Lung (tissue), 12 donors: ENCODE data around the gene CRYGB. TPM values are rescaled to one million over a fixed set of nuclear protein-coding genes. Genes with fewer than 3 reads are reported as not detected.

Experiments used
- ATAC-seq: fragments of 200-7000 bp; cut with Tn5 transposase; one replicate; pipeline ENCODE4 v1.9.1; 2020; ENCODE audit warnings: moderate number of reproducible peaks; ENCODE audit not compliant: insufficient read depth, low FRiP score
- DNase-seq, 3 donors: peaks; one replicate each; pipeline ENCODE4 v3.0.0-alpha.2; 2013 to 2017
- H3K27ac ChIP-seq, 2 donors: one replicate each; pipeline ENCODE4 v1.5.1; 2013; ENCODE audit warnings: mild to moderate bottlenecking in 2 of 2, moderate library complexity in 2 of 2, control low read depth in 1 of 2, inconsistent platforms in 1 of 2, low read depth in 1 of 2, low read length in 1 of 2
- H3K27me3 ChIP-seq, 3 donors: one replicate each; pipeline ENCODE4 v1.5.1; 2013; ENCODE audit warnings: low read length in 2 of 3; ENCODE audit not compliant: control insufficient read depth in 3 of 3, insufficient read depth in 3 of 3
- H3K36me3 ChIP-seq, 4 donors: one replicate each; pipeline ENCODE4 v1.5.1; 2013; ENCODE audit warnings: low read length in 4 of 4, mild to moderate bottlenecking in 1 of 4, moderate library complexity in 1 of 4; ENCODE audit not compliant: control insufficient read depth in 4 of 4, insufficient read depth in 4 of 4
- H3K4me1 ChIP-seq, 5 donors: one replicate each; pipeline ENCODE4 v1.5.1; 2013; ENCODE audit warnings: low read length in 5 of 5, mild to moderate bottlenecking in 2 of 5, moderate library complexity in 1 of 5; ENCODE audit not compliant: control insufficient read depth in 5 of 5, insufficient read depth in 5 of 5
- H3K4me3 ChIP-seq: one replicate; pipeline ENCODE4 v1.5.1; 2013; ENCODE audit warnings: mild to moderate bottlenecking, control low read depth, moderate library complexity
- H3K9ac ChIP-seq, 2 donors: one replicate each; pipeline ENCODE4 v1.5.1; 2013; ENCODE audit warnings: low read length in 2 of 2, control low read depth in 1 of 2; ENCODE audit not compliant: insufficient read depth in 1 of 2
- H3K9me3 ChIP-seq, 4 donors: one replicate each; pipeline ENCODE4 v1.5.1; 2013; ENCODE audit warnings: low read length in 3 of 4, mild to moderate bottlenecking in 1 of 4, moderate library complexity in 1 of 4; ENCODE audit not compliant: control insufficient read depth in 4 of 4, insufficient read depth in 3 of 4
- CTCF ChIP-seq: IDR thresholded peaks from 2 replicates; pipeline ENCODE4 v1.5.1; 2012; ENCODE audit warnings: mild to moderate bottlenecking; ENCODE audit errors: control extremely low read depth, extremely low read depth
- WGBS, 2 donors: extraction: QIAGEN DNeasy Blood & Tissue Kit; methylation state at CpG; one replicate each; pipeline ENCODE4 v1.1.7; 2013; 5-methylcytosine and 5-hydroxymethylcytosine counted together
- polyA plus RNA-seq, 2 donors: library from polyadenylated mRNA; stranded (reverse); fragments of 200-250 nt; gene quantifications; one replicate each; pipeline ENCODE4 v1.2.1, GENCODE V29; 2013
- total RNA-seq, 2 donors: library from RNA; depleted of rRNA in 1 of 2; stranded (reverse); fragments of >200 nt in 1 of 2; gene quantifications; one replicate each; pipeline ENCODE4 v1.2.1, GENCODE V29; 2014 to 2021
- donor health status: control.
- donor health status: control.
- donor health status: Bipolar disorder and iron deficiency.
- donor health status: healthy.
- donor health status: DM: yes; HTN: yes; CAD: no.

The CRYGB gene
- total and polyA plus RNA-seq, 4 donors = not detected

GRCh38 chr2:208097313-208097712 lies 48.6 kb downstream of the CRYGB start:
- H3K9me3 ChIP-seq = no peaks in the 10 kb centered on the region
- H3K27me3 ChIP-seq = no peaks in the 10 kb centered on the region
- no peak for ATAC-seq
- no peaks in the 10 kb centered on the region for H3K36me3 ChIP-seq
- no peak overlapping the region for H3K9ac ChIP-seq
- no peak for TF ChIP-seq CTCF
- DNase-seq = no peak
- H3K4me1 ChIP-seq = peaks cover 0 to 4% (median 0%) of the 10 kb centered on the region in 5 donors
- H3K4me3 ChIP-seq = no peak overlapping the region
- no peak overlapping the region for H3K27ac ChIP-seq
- WGBS, 2 donors = 85 to 86% methylated on average over 3 of the region's 3 CpGs

- 61 to 70% methylated on average over 3 of the region's 3 CpGs for WGBS, 2 donors
- no peak for DNase-seq
- no peak for TF ChIP-seq CTCF
- Histone ChIP-seq H3K36me3 (no peaks in the 10 kb centered on the region), H3K27ac (no peak overlapping the region), H3K27me3 (no peaks in the 10 kb centered on the region), H3K9me3 (no peaks in the 10 kb centered on the region), H3K9ac (no peak overlapping the region), H3K4me3 (no peak overlapping the region), H3K4me1 (peaks cover 0 to 4% (median 0%) of the 10 kb centered on the region in 5 donors)
- ATAC-seq = no peak
Observed at GRCh38 chr2:208096080-208096479, 49.9 kb downstream of the CRYGB start.

- Histone ChIP-seq H3K36me3 (no peaks in the 10 kb centered on the region), H3K4me1 (peaks cover 0 to 4% (median 0%) of the 10 kb centered on the region in 5 donors), H3K4me3 (no peak overlapping the region), H3K27me3 (no peaks in the 10 kb centered on the region), H3K27ac (no peak overlapping the region), H3K9me3 (peaks cover 0 to 2% (median 0%) of the 10 kb centered on the region in 4 donors), H3K9ac (no peak overlapping the region)
- DNase-seq (peak in 1 of 3 donors; percentile 13), ATAC-seq (no peak)
- TF ChIP-seq CTCF = no peak
Observed at GRCh38 chr2:208093128-208093527, 52.8 kb downstream of the CRYGB start.

Other genes with a start within 250 kb of the CRYGB start
- gene PLEKHM3, start 120.6 kb downstream of the CRYGB start, total RNA-seq = 10 to 100 TPM; 16.3 to 32.9 TPM
- gene PLEKHM3, start 120.6 kb downstream of the CRYGB start, polyA plus RNA-seq = 1 to 10 TPM; 5.6 to 8.4 TPM
- not detected for gene CRYGD, start 21.6 kb downstream of the CRYGB start, total RNA-seq
- not detected for gene CRYGD, start 21.6 kb downstream of the CRYGB start, polyA plus RNA-seq
- gene CRYGC, start 16.3 kb downstream of the CRYGB start, total RNA-seq = not detected
- gene CRYGC, start 16.3 kb downstream of the CRYGB start, polyA plus RNA-seq = not detected
- gene CRYGA, start 17.4 kb upstream of the CRYGB start, total RNA-seq = not detected
- not detected for gene CRYGA, start 17.4 kb upstream of the CRYGB start, polyA plus RNA-seq
- gene C2orf80, start 43.9 kb upstream of the CRYGB start, total RNA-seq = under 1 TPM in 1 of 2 donors, not detected in 1; 0.25 TPM
- gene C2orf80, start 43.9 kb upstream of the CRYGB start, polyA plus RNA-seq = under 1 TPM in 1 of 2 donors, not detected in 1; 0.18 TPM
- 100 to 1,000 TPM in 1 of 2 donors, 10 to 100 TPM in 1; 76.3 to 160 TPM for gene IDH1, start 108.9 kb upstream of the CRYGB start, total RNA-seq
- gene IDH1, start 108.9 kb upstream of the CRYGB start, polyA plus RNA-seq = 10 to 100 TPM; 63.7 to 94.2 TPM
- 10 to 100 TPM; 26.2 to 46.9 TPM for gene PIKFYVE, start 120.1 kb upstream of the CRYGB start, total RNA-seq
- 1 to 10 TPM; 5.7 to 8.4 TPM for gene PIKFYVE, start 120.1 kb upstream of the CRYGB start, polyA plus RNA-seq